Activated CD8-positive, alpha-beta T cell treated with anti-CD3 and anti-CD28 coated beads, Interleukin-2, amount 10 ng/mL, durations not matched to agents 7 days and 5 days (primary cell): ENCODE results near the gene IFNAR2. TPM values are rescaled to one million over a fixed set of nuclear protein-coding genes. Genes with fewer than 3 reads are reported as not detected.

Source experiments
- ATAC-seq: fragments of 150-1000 bp; cut with Tn5 transposase; one replicate; pipeline ENCODE4 v1.10.0; 2021; ENCODE audit warnings: moderate library complexity
- CTCF ChIA-PET: fragments of 350-600 bp; sonication (Branson Sonifier 250); formaldehyde crosslinking; loops from one replicate; lab custom pipeline; 2021; ENCODE audit warnings: antibody characterized with exemption; lab: Charles Lee
- POLR2A ChIA-PET: fragments of 350-600 bp; sonication (Branson Sonifier 250); formaldehyde crosslinking; loops from one replicate; lab custom pipeline; 2021; ENCODE audit warnings: antibody characterized with exemption; lab: Charles Lee
- DNase-seq: peaks from one replicate; pipeline ENCODE4 v3.0.0-alpha.2; 2020
- H3K27ac Mint-ChIP-seq: one replicate; pipeline ENCODE4 v1.8.0; 2021; ENCODE audit warnings: mild to moderate bottlenecking, mixed read lengths
- H3K27me3 Mint-ChIP-seq: one replicate; pipeline ENCODE4 v1.8.0; 2021; ENCODE audit warnings: low read depth, mixed read lengths
- H3K36me3 Mint-ChIP-seq: one replicate; pipeline ENCODE4 v1.8.0; 2021; ENCODE audit warnings: low read depth, mixed read lengths
- H3K4me1 Mint-ChIP-seq: one replicate; pipeline ENCODE4 v1.8.0; 2021; ENCODE audit warnings: low read depth, mixed read lengths
- H3K4me3 Mint-ChIP-seq: one replicate; pipeline ENCODE4 v1.8.0; 2021; ENCODE audit warnings: mild to moderate bottlenecking, mixed read lengths
- H3K9me3 Mint-ChIP-seq: one replicate; pipeline ENCODE4 v1.8.0; 2022; ENCODE audit warnings: mixed read lengths; ENCODE audit not compliant: insufficient read depth
- total RNA-seq, 2 experiments: library from RNA; stranded (reverse); gene quantifications; one replicate each; pipeline ENCODE4 v1.2.3, GENCODE V29; 2021

Gene IFNAR2
- total RNA-seq, 2 experiments from 2014 or later: 54.6 to 62.4 TPM

DNA sequence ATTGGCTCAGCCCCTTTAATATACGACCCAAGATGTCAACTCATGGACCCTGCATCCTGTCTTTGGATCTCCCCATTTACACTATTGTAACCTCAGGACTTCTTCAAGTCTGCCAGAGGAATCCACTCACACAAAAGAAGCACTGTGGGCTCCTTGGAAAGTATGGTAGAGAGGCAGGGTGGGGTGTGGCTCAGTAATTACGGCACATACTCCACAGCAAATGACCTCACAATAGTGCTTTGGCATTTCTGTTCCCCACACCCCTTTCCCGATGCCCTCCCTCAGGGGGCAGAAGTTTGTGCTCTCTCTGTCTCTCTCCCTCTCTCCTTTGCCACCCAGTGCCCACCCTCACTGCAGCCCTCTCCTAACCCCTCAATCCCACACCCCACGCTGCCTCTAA lies 27.8 kb upstream of the IFNAR2 start:
- DNase-seq (no peak), ATAC-seq (no peak)
- H3K4me3 Mint-ChIP-seq: no peak overlapping the region
- H3K4me1 Mint-ChIP-seq: peaks cover 54% of the 10 kb centered on the region
- ChIA-PET POLR2A (interaction anchor here (1.2 kb wide), 1 partner anchor 13 kb away, joined by 4 read pairs; no protein-coding TSS in a partner anchor), CTCF (interaction anchor here (1.8 kb wide), 1 partner anchor 159 kb away, joined by 5 read pairs; no protein-coding TSS in a partner anchor)
- no peak overlapping the region for H3K27ac Mint-ChIP-seq
- H3K36me3 Mint-ChIP-seq: peaks cover 6% of the 10 kb centered on the region
- H3K27me3 Mint-ChIP-seq: no peaks in the 10 kb centered on the region
- H3K9me3 Mint-ChIP-seq: peaks cover 3% of the 10 kb centered on the region

DNA sequence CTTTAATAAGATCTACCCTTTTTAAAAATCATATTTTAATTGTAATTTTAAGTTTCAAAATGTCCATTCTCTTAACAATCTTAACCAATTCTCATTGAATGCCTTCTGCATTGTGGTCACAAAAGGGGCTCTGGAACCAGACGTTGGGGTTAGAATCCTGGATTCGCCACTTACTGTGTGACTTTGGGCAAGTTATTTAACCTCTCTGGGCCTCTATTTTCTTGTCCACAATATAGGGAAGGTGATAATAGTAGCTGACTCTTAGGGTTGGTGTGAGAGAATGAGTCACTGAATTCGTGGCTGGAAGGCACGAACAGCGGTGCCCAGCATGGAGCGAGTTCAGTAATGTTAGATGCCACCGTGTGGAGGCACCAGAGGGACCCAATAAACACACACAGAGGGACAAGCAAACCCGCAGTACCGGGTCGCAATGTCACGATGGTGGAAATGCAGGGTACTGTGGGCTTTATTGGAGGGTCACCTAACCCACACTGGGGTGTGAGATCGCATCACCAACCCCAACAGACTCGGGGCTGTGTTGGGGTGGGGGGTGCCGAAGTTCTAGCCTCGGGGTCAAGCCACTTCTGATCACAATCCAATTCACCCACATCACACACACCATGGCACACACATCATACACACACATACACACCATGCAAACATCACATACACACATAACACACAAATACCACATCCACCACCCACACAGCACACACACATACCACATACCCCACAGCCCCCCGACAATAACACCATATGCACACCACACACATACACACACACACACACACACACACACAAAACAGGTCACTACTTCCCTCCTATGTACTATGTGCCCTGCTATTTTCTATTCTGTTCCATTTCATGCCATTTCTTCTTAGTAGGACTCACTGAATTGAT lies 27.0 kb upstream of the IFNAR2 start:
- no peak for ATAC-seq

GRCh38 chr21:33203371-33203724 lies 26.4 kb upstream of the IFNAR2 start:
- Mint-ChIP-seq H3K9me3 (peaks cover 10% of the 10 kb centered on the region), H3K27ac (no peak overlapping the region), H3K4me1 (peaks cover 58% of the 10 kb centered on the region), H3K36me3 (peaks cover 16% of the 10 kb centered on the region), H3K4me3 (no peak overlapping the region), H3K27me3 (no peaks in the 10 kb centered on the region)
- DNase-seq (no peak), ATAC-seq (no peak)
- ChIA-PET CTCF (interaction anchor here (0.9 to 2.8 kb wide), 2 partner anchors 29 to 158 kb away, joined by 4 to 14 read pairs; no protein-coding TSS in a partner anchor), POLR2A (interaction anchor here (0.9 to 1.9 kb wide), 3 partner anchors 9 to 159 kb away, joined by 3 to 4 read pairs (median 4); partner anchors contain the start of gene IL10RB)

More for the DNA sequence above, 27.0 kb upstream of the IFNAR2 start:
- peak; percentile 20 for DNase-seq
- CTCF ChIA-PET: interaction anchor here (1.8 to 2.8 kb wide), 2 partner anchors 159 kb away, joined by 5 to 14 read pairs; no protein-coding TSS in a partner anchor
- peaks cover 3% of the 10 kb centered on the region for H3K9me3 Mint-ChIP-seq
- H3K4me3 Mint-ChIP-seq: no peak overlapping the region
- POLR2A ChIA-PET: interaction anchor here (0.9 to 1.9 kb wide), 3 partner anchors 9 to 159 kb away, joined by 3 to 4 read pairs (median 4); partner anchors contain the start of gene IL10RB
- no peak overlapping the region for H3K27ac Mint-ChIP-seq
- H3K36me3 Mint-ChIP-seq: peaks cover 10% of the 10 kb centered on the region
- H3K4me1 Mint-ChIP-seq: peaks cover 58% of the 10 kb centered on the region
- no peaks in the 10 kb centered on the region for H3K27me3 Mint-ChIP-seq

DNA sequence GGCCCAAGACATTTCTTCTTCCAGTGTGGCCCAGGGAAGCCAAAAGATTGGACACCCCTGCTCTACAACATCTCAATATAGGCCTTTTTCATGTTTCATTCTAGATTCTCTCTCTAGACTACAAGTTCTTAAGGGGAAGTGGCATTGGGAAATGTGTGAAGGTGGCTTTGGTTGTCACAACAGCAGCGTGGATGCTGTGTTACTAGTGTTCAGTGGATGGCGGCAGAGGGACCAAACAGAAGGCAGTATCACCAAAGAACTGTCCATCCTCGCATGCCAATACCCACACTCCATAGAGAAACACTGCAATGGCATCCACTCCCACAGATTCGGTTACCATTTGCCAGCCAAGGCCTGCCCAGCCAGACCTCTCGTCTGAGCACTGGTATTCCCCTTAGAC lies 24.3 kb upstream of the IFNAR2 start:
- peaks cover 20% of the 10 kb centered on the region for H3K36me3 Mint-ChIP-seq
- CTCF ChIA-PET: interaction anchor here (0.6 to 2.8 kb wide), 6 partner anchors 8 to 240 kb away, joined by 3 to 14 read pairs (median 7); partner anchors contain the start of gene IL10RB
- H3K4me1 Mint-ChIP-seq: peaks cover 55% of the 10 kb centered on the region
- POLR2A ChIA-PET: interaction anchor here (0.9 to 1.2 kb wide), 2 partner anchors 33 to 52 kb away, joined by 3 to 4 read pairs; no protein-coding TSS in a partner anchor
- DNase-seq (peak; percentile 73), ATAC-seq (peak; percentile 68)
- peak overlapping the region; percentile 70 for H3K4me3 Mint-ChIP-seq
- H3K9me3 Mint-ChIP-seq: peaks cover 14% of the 10 kb centered on the region
- peak overlapping the region; percentile 93 for H3K27ac Mint-ChIP-seq
- H3K27me3 Mint-ChIP-seq: no peaks in the 10 kb centered on the region

DNA sequence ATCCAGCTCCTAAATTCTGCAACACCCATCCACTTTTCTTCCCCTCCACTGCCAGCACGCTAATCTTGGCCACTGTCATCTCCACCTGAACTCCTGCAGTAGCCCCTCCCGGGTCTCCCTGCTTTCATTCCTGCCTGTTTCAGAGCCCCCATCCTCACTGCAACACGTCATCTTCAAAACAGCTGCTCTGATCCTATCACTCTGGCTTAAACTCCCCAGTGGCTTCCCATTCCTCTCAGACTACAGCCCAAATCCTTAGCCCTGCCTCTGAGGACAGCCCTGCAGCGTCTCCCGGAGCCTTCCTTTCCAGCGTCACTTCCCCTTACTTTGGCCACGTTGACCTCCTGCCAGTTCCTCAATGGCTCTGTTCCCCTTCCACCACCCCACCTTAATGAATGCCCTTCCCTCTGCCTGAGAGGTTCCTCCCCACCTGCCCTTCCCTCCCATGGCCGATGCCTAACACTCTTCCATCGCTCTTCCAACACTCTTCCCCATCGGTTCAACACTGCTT lies 22.9 kb upstream of the IFNAR2 start:
- Mint-ChIP-seq H3K4me1 (peaks cover 66% of the 10 kb centered on the region), H3K9me3 (peaks cover 14% of the 10 kb centered on the region), H3K27ac (peak overlapping the region; percentile 73), H3K4me3 (no peak overlapping the region), H3K27me3 (no peaks in the 10 kb centered on the region), H3K36me3 (peaks cover 20% of the 10 kb centered on the region)
- no peak for ATAC-seq
- POLR2A ChIA-PET: no interaction called here
- peak; percentile 12 for DNase-seq
- CTCF ChIA-PET: no interaction called here

DNA sequence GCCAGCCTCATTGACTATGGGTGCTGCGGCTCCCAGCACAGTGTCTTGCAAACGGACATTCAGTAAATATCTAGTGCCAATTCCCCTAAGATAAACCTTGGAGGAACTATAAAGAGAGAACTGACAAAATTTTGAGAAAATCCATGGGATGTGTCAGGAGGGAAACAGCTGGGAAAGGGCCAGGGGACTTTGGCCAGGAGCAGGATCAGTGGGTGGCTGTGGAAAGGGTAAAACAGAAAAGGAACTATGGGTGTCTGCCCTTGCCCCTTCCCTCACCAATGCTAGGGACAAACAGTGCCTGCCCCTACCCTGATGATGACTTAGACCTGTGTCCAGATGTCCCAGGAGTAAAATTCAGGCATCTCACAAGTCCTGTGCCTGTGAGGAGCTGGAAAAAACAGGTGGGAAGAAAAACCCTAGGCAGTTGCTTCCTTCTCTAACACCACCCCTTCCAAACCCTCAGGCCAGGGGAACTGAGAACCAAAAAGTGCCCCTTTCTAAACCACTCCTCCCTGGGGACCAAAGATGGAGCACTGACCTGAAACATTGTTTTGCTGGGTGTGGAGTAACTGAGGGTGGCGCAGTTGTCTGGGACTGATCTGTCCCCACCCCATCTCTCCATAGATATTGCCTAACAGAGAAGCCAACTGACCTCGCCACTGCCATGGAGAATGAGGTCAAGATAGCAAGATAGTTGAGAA lies 22.1 kb upstream of the IFNAR2 start:
- Mint-ChIP-seq H3K27ac (no peak overlapping the region), H3K4me3 (no peak overlapping the region), H3K9me3 (peaks cover 14% of the 10 kb centered on the region), H3K27me3 (no peaks in the 10 kb centered on the region), H3K36me3 (peaks cover 22% of the 10 kb centered on the region), H3K4me1 (peaks cover 69% of the 10 kb centered on the region)
- ChIA-PET CTCF (interaction anchor here (1.0 kb wide), 1 partner anchor 8 kb away, joined by 4 read pairs; no protein-coding TSS in a partner anchor), POLR2A (no interaction called here)
- peak; percentile 13 for DNase-seq
- no peak for ATAC-seq

DNA sequence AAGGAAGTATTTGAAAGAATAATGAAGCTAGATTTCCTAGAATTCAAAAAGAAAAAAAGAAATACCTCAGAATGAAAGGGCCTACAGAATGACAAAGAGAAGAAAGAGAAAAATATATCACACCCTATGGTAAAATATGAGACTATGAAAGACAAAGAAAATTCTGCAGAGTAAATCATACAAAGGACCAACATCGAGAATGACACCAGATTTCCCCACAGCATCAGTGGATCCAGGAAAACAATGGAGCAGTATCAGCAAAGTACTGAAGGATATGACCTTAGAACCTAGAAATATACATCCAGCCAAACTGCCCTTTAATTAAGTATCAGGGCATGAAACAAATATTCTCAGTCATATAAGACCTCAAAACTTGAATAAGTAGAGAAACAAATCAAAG lies 21.2 kb upstream of the IFNAR2 start:
- DNase-seq (peak; percentile 14), ATAC-seq (no peak)
- Mint-ChIP-seq H3K27ac (no peak overlapping the region), H3K9me3 (peaks cover 14% of the 10 kb centered on the region), H3K4me1 (peaks cover 69% of the 10 kb centered on the region), H3K36me3 (peaks cover 22% of the 10 kb centered on the region), H3K4me3 (no peak overlapping the region), H3K27me3 (no peaks in the 10 kb centered on the region)
- CTCF ChIA-PET: interaction anchor here (1.0 kb wide), 1 partner anchor 9 kb away, joined by 4 read pairs; no protein-coding TSS in a partner anchor
- POLR2A ChIA-PET: no interaction called here

DNA sequence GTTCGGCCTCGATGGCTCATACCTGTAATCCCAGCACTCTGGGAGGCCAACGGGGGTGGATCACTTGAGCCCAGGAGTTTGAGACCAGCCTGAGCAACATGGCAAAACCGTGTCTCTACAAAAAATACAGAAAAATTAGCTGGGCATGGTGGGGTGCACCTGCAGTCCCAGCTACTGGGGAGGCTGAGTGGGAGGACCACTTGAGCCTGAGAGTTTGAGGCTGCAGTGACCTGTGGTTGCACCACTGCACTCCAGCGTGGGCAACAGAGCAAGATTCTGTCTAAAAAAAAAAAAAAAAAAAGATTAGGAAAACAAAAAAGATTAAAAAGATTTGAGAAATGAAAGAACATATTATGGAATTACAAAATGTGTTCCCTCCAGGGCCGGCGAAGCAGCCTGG lies 18.4 kb upstream of the IFNAR2 start:
- no peak for DNase-seq
- peak overlapping the region; percentile 4 for H3K27ac Mint-ChIP-seq
- H3K36me3 Mint-ChIP-seq: peaks cover 28% of the 10 kb centered on the region
- H3K27me3 Mint-ChIP-seq: no peaks in the 10 kb centered on the region
- H3K4me3 Mint-ChIP-seq: no peak overlapping the region
- peaks cover 72% of the 10 kb centered on the region for H3K4me1 Mint-ChIP-seq
- no peak for ATAC-seq
- ChIA-PET CTCF (no interaction called here), POLR2A (interaction anchor here (1.2 kb wide), 1 partner anchor 8 kb away, joined by 3 read pairs; no protein-coding TSS in a partner anchor)
- peaks cover 18% of the 10 kb centered on the region for H3K9me3 Mint-ChIP-seq

DNA sequence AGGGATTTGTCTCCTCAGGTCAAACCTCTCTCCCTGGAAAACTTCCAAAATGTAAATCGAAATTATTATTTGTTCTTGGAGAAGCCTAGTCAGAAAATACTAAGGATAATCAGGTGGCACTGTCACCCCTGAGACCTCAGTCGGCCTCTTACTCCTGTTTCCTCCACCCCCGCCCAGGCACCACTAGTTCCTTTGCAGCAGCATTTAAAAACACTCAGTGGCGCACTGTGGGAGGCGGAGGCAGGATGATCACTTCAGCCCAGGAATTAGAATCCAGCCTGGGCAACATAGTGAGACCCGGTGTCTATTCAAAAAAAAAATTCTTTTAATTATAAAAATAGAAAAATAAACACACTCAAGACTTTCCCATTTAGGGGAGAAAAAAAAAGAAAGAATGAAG lies 18.0 kb upstream of the IFNAR2 start:
- no peak for DNase-seq
- ATAC-seq: no peak
- H3K4me1 Mint-ChIP-seq: peaks cover 73% of the 10 kb centered on the region
- peaks cover 16% of the 10 kb centered on the region for H3K9me3 Mint-ChIP-seq
- peak overlapping the region; percentile 43 for H3K27ac Mint-ChIP-seq
- ChIA-PET POLR2A (interaction anchor here (0.9 to 1.2 kb wide), 2 partner anchors 9 to 25 kb away, joined by 3 read pairs; no protein-coding TSS in a partner anchor), CTCF (interaction anchor here (1.5 kb wide), 1 partner anchor 15 kb away, joined by 5 read pairs; no protein-coding TSS in a partner anchor)
- peaks cover 30% of the 10 kb centered on the region for H3K36me3 Mint-ChIP-seq
- H3K27me3 Mint-ChIP-seq: no peaks in the 10 kb centered on the region
- no peak overlapping the region for H3K4me3 Mint-ChIP-seq

- Mint-ChIP-seq H3K9me3 (peaks cover 14% of the 10 kb centered on the region), H3K27ac (peak overlapping the region; percentile 86), H3K36me3 (peaks cover 27% of the 10 kb centered on the region), H3K27me3 (no peaks in the 10 kb centered on the region), H3K4me3 (peak overlapping the region; percentile 35), H3K4me1 (peaks cover 73% of the 10 kb centered on the region)
- ATAC-seq (peak; percentile 29), DNase-seq (peak; percentile 45)
- CTCF ChIA-PET: interaction anchor here (1.5 kb wide), 1 partner anchor 15 kb away, joined by 5 read pairs; no protein-coding TSS in a partner anchor
- POLR2A ChIA-PET: interaction anchor here (0.9 to 1.2 kb wide), 2 partner anchors 9 to 24 kb away, joined by 3 read pairs; no protein-coding TSS in a partner anchor
These were observed 17.4 kb upstream of the IFNAR2 start for GRCh38 chr21:33212159-33212851.
